ENCODE measurements around the gene RBMX.

The RBMX gene

GRCh38 chrX:136889269-136889668 is 8.7 kb upstream of the RBMX start (continued):
- no peak for TF ChIP-seq ZNF518A (tag by site-specific recombination; conservative IDR thresholded peaks at IDR 0.05; ENCODE audit: low read depth)
- TF ChIP-seq ZIC2 (tag by site-specific recombination; IDR thresholded peaks at IDR 0.05), result no peak
- no peak for TF ChIP-seq OSR2 (tag by site-specific recombination; IDR thresholded peaks at IDR 0.05)
- TF ChIP-seq FEZF1 (tag by site-specific recombination; IDR thresholded peaks at IDR 0.05), result no peak
- no peak for TF ChIP-seq KLF9 (tag by site-specific recombination; IDR thresholded peaks at IDR 0.05; ENCODE audit: low read depth)
- no peak for TF ChIP-seq BCL11A (tag by site-specific recombination; IDR thresholded peaks at IDR 0.05; ENCODE audit: low read depth)

- Histone ChIP-seq H3K27ac (ENCODE audit: extremely low read depth, low read depth, low read length) (peak overlapping the region; percentile 78), H3K4me1 (ENCODE audit: control insufficient read depth, insufficient read depth, low read length) (no peaks in the 10 kb centered on the region), H3K4me3 (ENCODE audit: low read depth, low read length) (peak overlapping the region; percentile 49), H3K9me3 (ENCODE audit: control insufficient read depth, insufficient read depth, low read depth, low read length) (no peaks in the 10 kb centered on the region), H3K36me3 (ENCODE audit: control insufficient read depth in 2 of 2, insufficient read depth in 1 of 2, low read length in 2 of 2) (peaks cover 29 to 46% of the 10 kb centered on the region in 2 experiments)
- TF ChIP-seq ZFHX2 (tag by site-specific recombination; conservative IDR thresholded peaks at IDR 0.05) (no peak), ZNF513 (tag by site-specific recombination; IDR thresholded peaks at IDR 0.05) (0 out of 2 replicates have a peak, but pooled peaks have one; percentile 6), ZBTB8A (tag by site-specific recombination; IDR thresholded peaks at IDR 0.05) (0 out of 2 replicates have a peak, but pooled peaks have one; percentile 1), ZNF76 (tag by site-specific recombination; IDR thresholded peaks at IDR 0.05; ENCODE audit: borderline replicate concordance, low read depth) (0 out of 2 replicates have a peak, but pooled peaks have one; percentile 4), ZNF623 (tag by site-specific recombination; IDR thresholded peaks at IDR 0.05) (no peak), KLF10 (tag by site-specific recombination; IDR thresholded peaks at IDR 0.05) (peak; percentile 7; the same call in 1 of the 2 replicates)
- ChIA-PET POLR2A (interaction anchor here (0.7 to 2.6 kb wide), 25 partner anchors 9 to 852 kb away, joined by 3 to 46 read pairs (median 5); no protein-coding TSS in a partner anchor), CTCF (interaction anchor here (0.6 to 1.2 kb wide), 3 partner anchors 29 to 127 kb away, joined by 4 read pairs; no protein-coding TSS in a partner anchor)
Observed at GRCh38 chrX:136880003-136880451, 498 bp downstream of the RBMX start.

GRCh38 chrX:136879001-136879687 is 1.4 kb downstream of the RBMX start:
- no peaks in the 10 kb centered on the region for H3K9me3 ChIP-seq (ENCODE audit: control insufficient read depth, insufficient read depth, low read depth, low read length)
- no peaks in the 10 kb centered on the region for H3K4me1 ChIP-seq (ENCODE audit: control insufficient read depth, insufficient read depth, low read length)
- H3K36me3 ChIP-seq (ENCODE audit: control insufficient read depth in 2 of 2, insufficient read depth in 1 of 2, low read length in 2 of 2), result peaks cover 34 to 55% of the 10 kb centered on the region in 2 experiments
- POLR2A ChIA-PET, result interaction anchor here (0.7 to 2.6 kb wide), 9 partner anchors 8 to 126 kb away, joined by 4 to 46 read pairs (median 8); no protein-coding TSS in a partner anchor
- peak overlapping the region; percentile 49 for H3K4me3 ChIP-seq (ENCODE audit: low read depth, low read length)
- H3K27ac ChIP-seq (ENCODE audit: extremely low read depth, low read depth, low read length), result peak overlapping the region; percentile 78
- CTCF ChIA-PET, result interaction anchor here (1.0 to 1.2 kb wide), 2 partner anchors 30 to 46 kb away, joined by 4 to 6 read pairs; no protein-coding TSS in a partner anchor
- TF ChIP-seq SETDB1 (IDR thresholded peaks at IDR 0.05; ENCODE audit: insufficient read length, low read length), result no peak
- TF ChIP-seq ZNF830 (tag by site-specific recombination; IDR thresholded peaks at IDR 0.05; ENCODE audit: low read depth), result no peak
- TF ChIP-seq ZNF624 (tag by site-specific recombination; IDR thresholded peaks at IDR 0.05), result no peak
- no peak for TF ChIP-seq KLF8 (tag by site-specific recombination; IDR thresholded peaks at IDR 0.05)
- no peak for TF ChIP-seq ZBTB49 (tag by site-specific recombination; IDR thresholded peaks at IDR 0.05; ENCODE audit: low read depth)
- no peak for TF ChIP-seq PRDM4 (tag by site-specific recombination; IDR thresholded peaks at IDR 0.05)
